ENCODE measurements around the gene C2orf81.

GRCh38 chr2:74421221-74421870 lies at the start of gene C2orf81, which contains the start of gene WDR54:
- TF ChIP-seq, protein P1, sequence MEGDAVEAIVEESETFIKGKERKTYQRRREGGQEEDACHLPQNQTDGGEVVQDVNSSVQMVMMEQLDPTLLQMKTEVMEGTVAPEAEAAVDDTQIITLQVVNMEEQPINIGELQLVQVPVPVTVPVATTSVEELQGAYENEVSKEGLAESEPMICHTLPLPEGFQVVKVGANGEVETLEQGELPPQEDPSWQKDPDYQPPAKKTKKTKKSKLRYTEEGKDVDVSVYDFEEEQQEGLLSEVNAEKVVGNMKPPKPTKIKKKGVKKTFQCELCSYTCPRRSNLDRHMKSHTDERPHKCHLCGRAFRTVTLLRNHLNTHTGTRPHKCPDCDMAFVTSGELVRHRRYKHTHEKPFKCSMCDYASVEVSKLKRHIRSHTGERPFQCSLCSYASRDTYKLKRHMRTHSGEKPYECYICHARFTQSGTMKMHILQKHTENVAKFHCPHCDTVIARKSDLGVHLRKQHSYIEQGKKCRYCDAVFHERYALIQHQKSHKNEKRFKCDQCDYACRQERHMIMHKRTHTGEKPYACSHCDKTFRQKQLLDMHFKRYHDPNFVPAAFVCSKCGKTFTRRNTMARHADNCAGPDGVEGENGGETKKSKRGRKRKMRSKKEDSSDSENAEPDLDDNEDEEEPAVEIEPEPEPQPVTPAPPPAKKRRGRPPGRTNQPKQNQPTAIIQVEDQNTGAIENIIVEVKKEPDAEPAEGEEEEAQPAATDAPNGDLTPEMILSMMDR (IDR thresholded peaks at IDR 0.05) = no peak
- TF ChIP-seq POLR2A (IDR thresholded peaks at IDR 0.05) = no peak

Measured in lower leg skin (tissue), 3 donors.